Fibroblast of skin of right quadriceps (primary cell): Measurements from ENCODE around the gene ZNF587.
"Not testable (repeated sequence)": the region's sequence is repeated elsewhere in the genome, so short reads cannot be mapped to it uniquely, and the experiment has no call there.

Experiments used
- DNase-seq: peaks from one replicate; pipeline ENCODE4 v3.0.0-alpha.2; 2013

The ZNF587 gene

GRCh38 chr19:57849666-57850473 is at the start of gene ZNF587:
TSS of gene ZNF587 (plus strand) at chr19:57849859. CDS start at chr19:57850039, 180 bp downstream.
- peak; percentile 84 for DNase-seq

- no peak for DNase-seq
These were observed 49.0 kb upstream of the ZNF587 start for GRCh38 chr19:57800696-57801095.

GRCh38 chr19:57802269-57802668 is 47.4 kb upstream of the ZNF587 start:
- no peak for DNase-seq

- no peak for DNase-seq
These were observed 46.4 kb upstream of the ZNF587 start for GRCh38 chr19:57803265-57803593.

- DNase-seq: peak; percentile 98
These were observed 45.9 kb upstream of the ZNF587 start for GRCh38 chr19:57803594-57804325.

GRCh38 chr19:57807541-57807940 is 42.1 kb upstream of the ZNF587 start:
- DNase-seq: no peak

- not testable (repeated sequence) for DNase-seq
These were observed 39.0 kb upstream of the ZNF587 start for GRCh38 chr19:57810410-57811295.

- DNase-seq: no peak
These were observed 37.4 kb upstream of the ZNF587 start for GRCh38 chr19:57812226-57812625.

- not testable (repeated sequence) for DNase-seq
These were observed 36.5 kb upstream of the ZNF587 start for GRCh38 chr19:57812975-57813820.

GRCh38 chr19:57813919-57814504 is 35.6 kb upstream of the ZNF587 start:
- no peak for DNase-seq

- peak; percentile 91 for DNase-seq
These were observed 35.0 kb upstream of the ZNF587 start, which contains the start of gene ZNF552 for GRCh38 chr19:57814505-57815246. TSS of gene ZNF552 (minus strand) at chr19:57814913. CDS start at chr19:57814743, 170 bp downstream.

GRCh38 chr19:57815247-57816075 is 34.2 kb upstream of the ZNF587 start:
- no peak for DNase-seq

GRCh38 chr19:57816652-57817051 is 33.0 kb upstream of the ZNF587 start:
- no peak for DNase-seq

- DNase-seq: no peak
These were observed 31.7 kb upstream of the ZNF587 start for GRCh38 chr19:57817976-57818375.

- DNase-seq: no peak
These were observed 31.3 kb upstream of the ZNF587 start for GRCh38 chr19:57818378-57818777.

- peak; percentile 93 for DNase-seq
These were observed 30.0 kb upstream of the ZNF587 start for GRCh38 chr19:57819475-57820148.

GRCh38 chr19:57820599-57820998 is 29.1 kb upstream of the ZNF587 start:
- no peak for DNase-seq

- DNase-seq: not testable (repeated sequence)
These were observed 28.6 kb upstream of the ZNF587 start for GRCh38 chr19:57821095-57821494.

- DNase-seq: not testable (repeated sequence)
These were observed 28.2 kb upstream of the ZNF587 start for GRCh38 chr19:57821501-57821900.
